RPMI8226 (cell line): ENCODE measurements around the gene RANBP3.
"Not testable (repeated sequence)": the region's sequence is repeated elsewhere in the genome, so short reads cannot be mapped to it uniquely, and the experiment has no call there.

Experiments
- DNase-seq: peaks from one replicate; pipeline ENCODE4 v3.0.0-alpha.2; 2015

RANBP3 gene

DNA sequence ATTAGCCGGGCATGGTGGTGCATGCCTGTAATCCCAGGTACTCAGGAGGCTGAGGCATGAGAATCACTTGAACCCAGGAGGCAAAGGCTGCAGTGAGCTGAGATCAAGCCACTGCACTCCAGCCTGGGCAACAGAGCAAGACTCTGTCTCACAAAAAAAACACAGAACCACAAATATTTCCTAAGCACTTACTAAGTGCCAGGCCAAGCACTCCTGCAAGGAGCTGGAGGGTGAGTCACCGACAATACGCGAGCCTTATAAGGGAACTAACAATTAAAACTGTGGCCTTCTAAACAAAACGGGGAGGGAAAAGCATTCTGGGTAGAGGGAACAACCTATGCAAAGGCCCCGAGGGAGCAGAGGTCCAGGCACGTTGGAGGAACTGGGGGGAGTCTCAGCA lies 103.4 kb downstream of the RANBP3 start:
- DNase-seq = not testable (repeated sequence)

DNA sequence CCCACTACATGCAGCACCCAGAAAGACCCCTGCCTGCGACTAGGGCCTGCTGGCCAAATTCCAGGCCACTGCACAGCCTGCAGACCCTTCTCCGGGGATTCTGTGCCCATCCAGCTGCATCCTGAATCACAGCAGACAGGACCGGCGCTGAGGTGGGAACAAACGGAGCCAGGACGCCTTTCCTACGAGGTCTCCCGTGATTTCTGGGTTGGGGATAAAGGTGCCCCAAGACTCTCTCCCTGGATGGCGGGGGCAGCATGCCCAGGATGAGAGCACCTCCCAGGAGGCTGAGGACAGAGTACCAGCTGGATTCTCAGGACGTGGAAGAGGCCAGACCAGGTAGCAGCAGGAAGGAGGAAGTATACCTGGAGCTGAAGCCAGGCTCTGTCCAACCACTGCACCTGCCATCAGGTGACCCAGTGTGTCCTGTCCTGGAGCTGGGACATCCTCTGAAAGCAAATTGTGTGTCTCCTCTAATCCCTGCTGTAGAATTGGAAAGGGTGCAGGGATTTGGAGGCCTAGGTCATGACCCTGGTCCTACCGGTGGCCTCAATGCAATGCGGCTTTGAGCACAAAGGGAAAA lies 104.2 kb downstream of the RANBP3 start:
- no peak for DNase-seq

DNA sequence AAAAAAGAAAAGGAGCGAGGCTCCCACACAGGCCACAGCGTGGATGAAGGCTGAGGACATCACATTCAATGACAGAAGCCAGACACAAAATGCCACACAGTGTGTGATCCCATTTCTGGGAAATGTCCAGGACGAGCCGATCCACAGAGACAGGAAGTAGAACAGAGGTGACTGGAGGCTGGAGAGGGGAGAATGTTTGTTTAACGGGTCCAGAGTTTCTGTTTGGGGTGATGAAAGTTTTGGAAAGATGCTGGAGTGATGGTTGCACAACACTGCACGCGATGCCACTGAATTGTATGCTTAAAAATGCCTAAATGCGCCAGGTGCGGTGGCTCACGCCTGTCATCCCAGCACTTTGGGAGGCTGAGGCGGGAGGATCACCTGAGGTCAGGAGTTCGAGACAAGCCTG lies 107.0 kb downstream of the RANBP3 start:
- no peak for DNase-seq

DNA sequence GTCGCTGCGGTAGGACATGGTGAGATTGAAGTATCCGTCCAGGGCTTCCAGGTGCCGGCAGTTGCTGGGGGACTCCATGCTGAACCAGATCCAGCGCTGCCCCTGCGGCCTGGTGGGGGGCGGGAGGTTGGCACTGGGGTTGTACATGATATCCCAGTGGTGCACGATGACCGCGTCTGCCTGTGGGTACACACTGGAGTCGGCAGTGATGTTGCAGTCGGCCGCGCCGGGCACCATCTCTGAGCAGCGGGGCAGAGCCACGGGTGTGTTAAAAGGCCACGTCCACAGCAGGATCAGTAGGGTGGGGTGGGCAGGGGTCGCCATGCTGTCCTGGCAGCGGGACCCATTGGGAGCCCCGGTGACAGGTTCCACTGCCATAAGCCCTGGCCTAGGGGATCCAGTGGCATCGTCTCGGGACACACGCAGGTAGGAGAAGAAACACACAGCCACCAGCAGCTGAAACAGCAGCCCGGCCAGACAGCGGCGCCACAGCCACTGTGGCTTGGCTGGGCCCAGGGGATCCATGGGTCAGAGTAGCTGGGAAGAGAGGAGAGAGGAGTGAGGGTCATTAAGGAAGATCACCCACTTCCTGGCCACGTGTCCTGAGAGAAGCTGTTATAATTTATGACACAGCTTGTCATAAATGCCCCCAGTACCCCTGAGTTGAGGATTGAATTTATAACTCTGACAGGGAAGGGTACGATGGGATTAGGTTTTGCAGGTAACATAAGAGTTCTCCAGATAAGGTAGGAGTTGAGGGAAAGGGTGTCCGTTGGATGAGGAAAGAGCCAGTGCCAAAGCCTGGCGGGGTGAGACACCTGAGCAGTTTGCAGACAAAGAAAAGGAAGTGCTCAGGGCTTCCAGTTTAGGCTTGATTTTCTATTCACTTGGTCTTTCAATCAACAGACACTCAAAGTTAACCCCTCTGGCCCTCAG lies 110.5 kb downstream of the RANBP3 start:
- DNase-seq = no peak
